HCT116 (cell line): Measurements from ENCODE around the gene PACRG. TPM values are rescaled to one million over a fixed set of nuclear protein-coding genes. Genes with fewer than 3 reads are reported as not detected.

Experiments
- ATAC-seq: fragments of 200-7000 bp; cut with Tn5 transposase; 2 replicates; pipeline ENCODE4 v1.9.1; 2020; ENCODE audit warnings: mild to moderate bottlenecking, moderate library complexity
- BruUV-seq: library from RNA; stranded (reverse); fragments of 400-500 nt; replicated peaks from 2 replicates; lab custom pipeline; 2021; lab: Mats Ljungman, UMichigan
- CTCF ChIA-PET: fragments of 300-600 bp; sonication (Branson Sonifier 250); formaldehyde crosslinking; loops from one replicate; lab custom pipeline; 2021; ENCODE audit warnings: antibody characterized with exemption; lab: Charles Lee
- POLR2A ChIA-PET: fragments of 300-600, 350-600 bp; sonication (Branson Sonifier 250); formaldehyde crosslinking; loops from one replicate; lab custom pipeline; 2021; ENCODE audit warnings: antibody characterized with exemption; lab: Charles Lee
- RAD21 ChIA-PET, 2 experiments: fragments of 300-600 bp; sonication (Branson Sonifier 250); formaldehyde crosslinking; loops; one replicate each; lab custom pipeline; 2023; ENCODE audit warnings: low total read pairs in 2 of 2; ENCODE audit not compliant: uncharacterized antibody in 2 of 2, unreplicated experiment in 2 of 2, low non-redundant PET in 1 of 2; lab: Charles Lee
- DNase-seq: peaks from one replicate; pipeline ENCODE4 v3.0.0-alpha.2; 2010; ENCODE audit warnings: low read depth, low spot score
- H2AFZ ChIP-seq: fragments of 200-600 bp; shearing (Covaris generic), sonication (generic); 2 replicates; pipeline ENCODE4 v1.6.1; 2017; ENCODE audit warnings: low read depth, mixed run types, mixed read lengths, antibody characterized with exemption, low read length; ENCODE audit not compliant: poor library complexity, severe bottlenecking
- H3K27ac ChIP-seq: 2 replicates; pipeline ENCODE4 v1.5.1; 2012; ENCODE audit warnings: low read depth, low read length
- H3K27me3 ChIP-seq: fragments of 200-600 bp; sonication (generic); 2 replicates; pipeline ENCODE4 v1.6.1; 2016; ENCODE audit warnings: mixed run types, low read length, mixed read lengths; ENCODE audit not compliant: insufficient read depth
- H3K36me3 ChIP-seq, 2 experiments: fragments of 200-500 bp in 1 of 2; fragments of 200-600 bp in 1 of 2; sonication (Bioruptor generic) in 1 of 2; sonication (generic) in 1 of 2; 2 replicates each; pipeline versions ENCODE4 v1.5.1 to v1.6.1; 2014 to 2016; ENCODE audit warnings: low read length in 2 of 2, inconsistent platforms in 1 of 2, mixed read lengths in 1 of 2, mixed run types in 1 of 2; ENCODE audit not compliant: insufficient read depth in 2 of 2, control insufficient read depth in 1 of 2
- H3K4me1 ChIP-seq, 2 experiments: fragments of 200-600 bp in 1 of 2; sonication (generic) in 1 of 2; 2 replicates each; pipeline versions ENCODE4 v1.5.1 to v1.6.1; 2012 to 2017; ENCODE audit warnings: low read length in 2 of 2, inconsistent platforms in 1 of 2, mild to moderate bottlenecking in 1 of 2, mixed read lengths in 1 of 2, mixed run types in 1 of 2, moderate library complexity in 1 of 2; ENCODE audit not compliant: insufficient read depth in 2 of 2, control insufficient read depth in 1 of 2
- H3K4me2 ChIP-seq: fragments of 200-600 bp; sonication (generic); 2 replicates; pipeline ENCODE4 v1.6.1; 2017; ENCODE audit warnings: mixed run types, low read length, mixed read lengths
- H3K4me3 ChIP-seq, 2 experiments: fragments of 200-600 bp in 1 of 2; sonication (generic) in 1 of 2; replicated peaks in 1 of 2; 2 replicates each; pipeline ENCODE4 v1.5.1; 2011 to 2016; ENCODE audit warnings: low read length in 2 of 2, control low read depth in 1 of 2, low read depth in 1 of 2, mild to moderate bottlenecking in 1 of 2, mixed read lengths in 1 of 2, mixed run types in 1 of 2
- H3K79me2 ChIP-seq: fragments of 200-600 bp; sonication (generic); 2 replicates; pipeline ENCODE4 v1.6.1; 2017; ENCODE audit warnings: mild to moderate bottlenecking, mixed run types, low read length, moderate library complexity, mixed read lengths; ENCODE audit not compliant: insufficient read depth
- H3K9ac ChIP-seq: fragments of 200-600 bp; sonication (generic); 2 replicates; pipeline ENCODE4 v1.6.1; 2016; ENCODE audit warnings: low read length, mixed read lengths
- H3K9me2 ChIP-seq: fragments of 200-600 bp; sonication (generic), shearing (Covaris generic); 2 replicates; pipeline ENCODE4 v1.6.1; 2017; ENCODE audit warnings: mixed run types, mild to moderate bottlenecking, moderate library complexity; ENCODE audit not compliant: insufficient read depth
- H3K9me3 ChIP-seq, 2 experiments: fragments of 200-500 bp in 1 of 2; fragments of 200-600 bp in 1 of 2; sonication (Bioruptor generic) in 1 of 2; sonication (generic) in 1 of 2; 2 replicates each; pipeline ENCODE4 v1.6.1; 2014 to 2017; ENCODE audit warnings: low read length in 2 of 2, mixed read lengths in 2 of 2, inconsistent platforms in 1 of 2, low read depth in 1 of 2, mild to moderate bottlenecking in 1 of 2, mixed run types in 1 of 2, moderate library complexity in 1 of 2; ENCODE audit not compliant: control insufficient read depth in 1 of 2, insufficient read depth in 1 of 2
- H4K20me1 ChIP-seq: fragments of 200-600 bp; sonication (generic), shearing (Covaris generic); 2 replicates; pipeline ENCODE4 v1.6.1; 2017; ENCODE audit warnings: mixed run types, mild to moderate bottlenecking, moderate library complexity; ENCODE audit not compliant: insufficient read depth
- EGR1 ChIP-seq: IDR thresholded peaks from 2 replicates; pipeline ENCODE4 v1.6.1; 2012; ENCODE audit warnings: low read depth
- ELF1 ChIP-seq: IDR thresholded peaks from 2 replicates; pipeline ENCODE4 v1.6.1; 2012; ENCODE audit warnings: low read depth, borderline replicate concordance
- EZH2 ChIP-seq: fragments of 200-600 bp; sonication (generic); IDR thresholded peaks from 2 replicates; pipeline ENCODE4 v1.6.1; 2017; ENCODE audit warnings: antibody characterized with exemption, mixed run types
- EZH2phosphoT487 ChIP-seq: fragments of 200-600 bp; IDR thresholded peaks from 2 replicates; pipeline ENCODE4 v1.6.1; 2018; ENCODE audit warnings: antibody characterized with exemption, borderline replicate concordance
- JUND ChIP-seq: IDR thresholded peaks from 2 replicates; pipeline ENCODE4 v1.6.1; 2012
- MAX ChIP-seq: IDR thresholded peaks from 2 replicates; pipeline ENCODE4 v1.6.1; 2012
- POLR2A ChIP-seq: IDR thresholded peaks from 2 replicates; pipeline ENCODE4 v1.7.0; 2011; ENCODE audit warnings: borderline replicate concordance; ENCODE audit not compliant: insufficient read depth, insufficient read length; ENCODE audit errors: extremely low read depth
- POLR2AphosphoS5 ChIP-seq: IDR thresholded peaks from 2 replicates; pipeline ENCODE4 v1.6.1; 2011; ENCODE audit warnings: mild to moderate bottlenecking, low read depth, low read length, moderate library complexity
- RAD21 ChIP-seq: IDR thresholded peaks from 2 replicates; pipeline ENCODE4 v1.6.1; 2012; ENCODE audit warnings: low read depth, mild to moderate bottlenecking
- SIN3A ChIP-seq: IDR thresholded peaks from 2 replicates; pipeline ENCODE4 v1.6.1; 2012; ENCODE audit warnings: low read depth
- SRF ChIP-seq: IDR thresholded peaks from 2 replicates; pipeline ENCODE4 v1.6.1; 2012; ENCODE audit warnings: low read depth
- TCF7L2 ChIP-seq: IDR thresholded peaks from 2 replicates; pipeline ENCODE4 v1.7.0; 2011; ENCODE audit warnings: borderline replicate concordance, inconsistent platforms; ENCODE audit not compliant: insufficient read depth, insufficient read length; ENCODE audit errors: extremely low read depth
- YY1 ChIP-seq: IDR thresholded peaks from 2 replicates; pipeline ENCODE4 v1.6.1; 2011; ENCODE audit warnings: low read length, low read depth, moderate library complexity, mild to moderate bottlenecking; ENCODE audit not compliant: insufficient replicate concordance; ENCODE audit errors: extremely low read depth
- ZFX ChIP-seq: fragments of 450-650 bp; IDR thresholded peaks from 2 replicates; pipeline ENCODE4 v1.6.1; 2017
- intact Hi-C: fragments of 100-400 bp; cut with micrococcal nuclease; formaldehyde crosslinking; loops from 2 replicates; pipeline ENCODE4 v1.10.0; 2022
- total RNA-seq: library from RNA; stranded (reverse); gene quantifications from one replicate; pipeline ENCODE4 v1.2.1, GENCODE V29; 2021; ENCODE audit not compliant: unreplicated experiment
- TF ChIP-seq, protein P1 (sequence below): IDR thresholded peaks from 2 replicates; pipeline ENCODE4 v1.6.1; 2012
- TF ChIP-seq, protein P2 (sequence below): IDR thresholded peaks from 2 replicates; pipeline ENCODE4 v1.6.1; 2012; ENCODE audit warnings: low read depth
- TF ChIP-seq, protein P3 (sequence below), 3 experiments: fragments of 200-600 bp in 1 of 3; sonication (generic) in 1 of 3; IDR thresholded peaks in 2 of 3; conservative IDR thresholded peaks in 1 of 3; 2 replicates each; pipeline ENCODE4 v1.5.1; 2012 to 2017; ENCODE audit warnings: low read depth in 2 of 3, low read length in 2 of 3, antibody characterized with exemption in 1 of 3, borderline replicate concordance in 1 of 3, control low read depth in 1 of 3, mild to moderate bottlenecking in 1 of 3, mixed read lengths in 1 of 3, mixed run types in 1 of 3, moderate library complexity in 1 of 3; ENCODE audit not compliant: insufficient read depth in 1 of 3

PACRG gene
- total RNA-seq, 1 experiment from 2014 or later, result 0.71 TPM

- RAD21 ChIA-PET, result no interaction called here
- ATAC-seq (no peak), DNase-seq (no peak)
- POLR2A ChIA-PET, result no interaction called here
- H3K9me3 ChIP-seq, result no peaks in the 10 kb centered on the region
- H3K27ac ChIP-seq, result no peak overlapping the region
- no TSS peak for BruUV-seq
- H3K27me3 ChIP-seq, result no peaks in the 10 kb centered on the region
- no peaks in the 10 kb centered on the region for H3K4me1 ChIP-seq
- no peaks in the 10 kb centered on the region for H3K9me2 ChIP-seq
- CTCF ChIA-PET, result no interaction called here
- TF ChIP-seq SIN3A, result no peak
- TF ChIP-seq JUND, result no peak
- TF ChIP-seq, protein P1, sequence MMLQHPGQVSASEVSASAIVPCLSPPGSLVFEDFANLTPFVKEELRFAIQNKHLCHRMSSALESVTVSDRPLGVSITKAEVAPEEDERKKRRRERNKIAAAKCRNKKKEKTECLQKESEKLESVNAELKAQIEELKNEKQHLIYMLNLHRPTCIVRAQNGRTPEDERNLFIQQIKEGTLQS, result no peak
- no peak for TF ChIP-seq TCF7L2
- TF ChIP-seq POLR2AphosphoS5, result no peak
- TF ChIP-seq EZH2phosphoT487, result no peak
- no peak for TF ChIP-seq EZH2
- no peak for TF ChIP-seq POLR2A
- no peak for TF ChIP-seq ELF1
- no peak for TF ChIP-seq EGR1
- no peak overlapping the region for H3K4me2 ChIP-seq
- no peak overlapping the region for H3K4me3 ChIP-seq
- no peak overlapping the region for H3K9ac ChIP-seq
- intact Hi-C loops, result no loop called here
- H4K20me1 ChIP-seq, result no peaks in the 10 kb centered on the region
- H3K79me2 ChIP-seq, result no peaks in the 10 kb centered on the region
- H2AFZ ChIP-seq, result no peak overlapping the region
- H3K36me3 ChIP-seq, result no peaks in the 10 kb centered on the region
Observed at GRCh38 chr6:163228041-163228440, 500.3 kb downstream of the PACRG start.

GRCh38 chr6:163229050-163229449 lies 501.3 kb downstream of the PACRG start:
- ChIA-PET RAD21 (no interaction called here), CTCF (no interaction called here), POLR2A (no interaction called here)
- no peaks in the 10 kb centered on the region for H3K79me2 ChIP-seq
- no peaks in the 10 kb centered on the region for H4K20me1 ChIP-seq
- H2AFZ ChIP-seq, result no peak overlapping the region
- no peaks in the 10 kb centered on the region for H3K9me2 ChIP-seq
- ATAC-seq, result no peak
- H3K4me3 ChIP-seq, result no peak overlapping the region
- no peaks in the 10 kb centered on the region for H3K36me3 ChIP-seq
- no peak for DNase-seq
- H3K9me3 ChIP-seq, result no peaks in the 10 kb centered on the region
- H3K4me2 ChIP-seq, result no peak overlapping the region
- H3K27me3 ChIP-seq, result no peaks in the 10 kb centered on the region
- intact Hi-C loops, result no loop called here
- H3K4me1 ChIP-seq, result no peaks in the 10 kb centered on the region
- BruUV-seq, result no TSS peak
- H3K27ac ChIP-seq, result no peak overlapping the region
- H3K9ac ChIP-seq, result no peak overlapping the region
- TF ChIP-seq EZH2phosphoT487 (no peak), ZFX (no peak), RAD21 (no peak), EZH2 (no peak), JUND (no peak), SRF (no peak), EGR1 (no peak), MAX (no peak), YY1 (no peak)
- TF ChIP-seq, protein P2, sequence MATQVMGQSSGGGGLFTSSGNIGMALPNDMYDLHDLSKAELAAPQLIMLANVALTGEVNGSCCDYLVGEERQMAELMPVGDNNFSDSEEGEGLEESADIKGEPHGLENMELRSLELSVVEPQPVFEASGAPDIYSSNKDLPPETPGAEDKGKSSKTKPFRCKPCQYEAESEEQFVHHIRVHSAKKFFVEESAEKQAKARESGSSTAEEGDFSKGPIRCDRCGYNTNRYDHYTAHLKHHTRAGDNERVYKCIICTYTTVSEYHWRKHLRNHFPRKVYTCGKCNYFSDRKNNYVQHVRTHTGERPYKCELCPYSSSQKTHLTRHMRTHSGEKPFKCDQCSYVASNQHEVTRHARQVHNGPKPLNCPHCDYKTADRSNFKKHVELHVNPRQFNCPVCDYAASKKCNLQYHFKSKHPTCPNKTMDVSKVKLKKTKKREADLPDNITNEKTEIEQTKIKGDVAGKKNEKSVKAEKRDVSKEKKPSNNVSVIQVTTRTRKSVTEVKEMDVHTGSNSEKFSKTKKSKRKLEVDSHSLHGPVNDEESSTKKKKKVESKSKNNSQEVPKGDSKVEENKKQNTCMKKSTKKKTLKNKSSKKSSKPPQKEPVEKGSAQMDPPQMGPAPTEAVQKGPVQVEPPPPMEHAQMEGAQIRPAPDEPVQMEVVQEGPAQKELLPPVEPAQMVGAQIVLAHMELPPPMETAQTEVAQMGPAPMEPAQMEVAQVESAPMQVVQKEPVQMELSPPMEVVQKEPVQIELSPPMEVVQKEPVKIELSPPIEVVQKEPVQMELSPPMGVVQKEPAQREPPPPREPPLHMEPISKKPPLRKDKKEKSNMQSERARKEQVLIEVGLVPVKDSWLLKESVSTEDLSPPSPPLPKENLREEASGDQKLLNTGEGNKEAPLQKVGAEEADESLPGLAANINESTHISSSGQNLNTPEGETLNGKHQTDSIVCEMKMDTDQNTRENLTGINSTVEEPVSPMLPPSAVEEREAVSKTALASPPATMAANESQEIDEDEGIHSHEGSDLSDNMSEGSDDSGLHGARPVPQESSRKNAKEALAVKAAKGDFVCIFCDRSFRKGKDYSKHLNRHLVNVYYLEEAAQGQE, result no peak
- TF ChIP-seq, protein P3, sequence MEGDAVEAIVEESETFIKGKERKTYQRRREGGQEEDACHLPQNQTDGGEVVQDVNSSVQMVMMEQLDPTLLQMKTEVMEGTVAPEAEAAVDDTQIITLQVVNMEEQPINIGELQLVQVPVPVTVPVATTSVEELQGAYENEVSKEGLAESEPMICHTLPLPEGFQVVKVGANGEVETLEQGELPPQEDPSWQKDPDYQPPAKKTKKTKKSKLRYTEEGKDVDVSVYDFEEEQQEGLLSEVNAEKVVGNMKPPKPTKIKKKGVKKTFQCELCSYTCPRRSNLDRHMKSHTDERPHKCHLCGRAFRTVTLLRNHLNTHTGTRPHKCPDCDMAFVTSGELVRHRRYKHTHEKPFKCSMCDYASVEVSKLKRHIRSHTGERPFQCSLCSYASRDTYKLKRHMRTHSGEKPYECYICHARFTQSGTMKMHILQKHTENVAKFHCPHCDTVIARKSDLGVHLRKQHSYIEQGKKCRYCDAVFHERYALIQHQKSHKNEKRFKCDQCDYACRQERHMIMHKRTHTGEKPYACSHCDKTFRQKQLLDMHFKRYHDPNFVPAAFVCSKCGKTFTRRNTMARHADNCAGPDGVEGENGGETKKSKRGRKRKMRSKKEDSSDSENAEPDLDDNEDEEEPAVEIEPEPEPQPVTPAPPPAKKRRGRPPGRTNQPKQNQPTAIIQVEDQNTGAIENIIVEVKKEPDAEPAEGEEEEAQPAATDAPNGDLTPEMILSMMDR (IDR thresholded peaks at IDR 0.05 in 2 of 3, conservative IDR thresholded peaks at IDR 0.05 in 1 of 3; ENCODE audit: borderline replicate concordance in 1 of 3, insufficient read depth in 1 of 3, low read depth in 2 of 3, low read length in 2 of 3), result no peak
